Activated CD8-positive, alpha-beta memory T cell treated with anti-CD3 and anti-CD28 coated beads for 48 hours (primary cell): ENCODE measurements around the gene PIK3CD.

Source experiments
- DNase-seq, 3 experiments: peaks; one replicate each; pipeline ENCODE4 v3.0.0-alpha.2; 2020; ENCODE audit warnings: low read depth in 2 of 3, low spot score in 2 of 3

The PIK3CD gene

GRCh38 chr1:9716404-9717192, 65.1 kb downstream of the PIK3CD start:
- no peak for DNase-seq

GRCh38 chr1:9717193-9718005, 65.9 kb downstream of the PIK3CD start:
- DNase-seq, result peak in 2 of 3 experiments; percentile 67 to 77

DNA sequence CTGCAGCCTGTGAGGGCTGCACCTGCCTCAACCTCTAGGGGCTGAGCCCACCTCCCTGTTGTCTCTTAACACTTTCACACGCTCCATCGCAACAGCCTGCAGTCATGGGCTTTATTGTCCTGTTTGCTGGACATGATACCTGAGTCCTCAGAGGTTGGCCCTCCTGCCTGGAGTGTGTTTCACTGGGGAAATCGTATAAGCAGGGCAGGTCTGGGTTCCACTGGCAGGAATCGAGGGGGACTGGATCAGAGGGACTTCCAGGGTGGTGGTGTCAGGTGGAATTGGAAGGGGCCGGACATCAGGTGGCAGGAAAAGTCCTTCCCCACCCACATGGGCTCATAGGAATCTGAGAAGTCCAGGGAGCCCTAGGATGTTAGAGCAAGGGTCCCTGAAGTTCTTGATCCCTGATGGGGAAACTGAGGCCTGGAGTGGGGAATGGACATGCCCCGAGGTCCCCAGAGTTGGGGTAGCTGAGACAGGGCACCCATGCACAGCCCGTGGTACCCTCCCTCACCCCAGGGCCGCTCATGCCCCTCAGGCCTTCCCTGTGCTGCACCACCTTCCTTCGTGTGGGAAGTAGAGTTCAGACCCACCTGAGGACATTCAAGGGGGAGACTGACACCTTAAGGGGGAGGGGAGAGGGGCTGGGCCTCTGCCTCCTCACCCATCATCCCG, 66.6 kb downstream of the PIK3CD start:
- no peak for DNase-seq

DNA sequence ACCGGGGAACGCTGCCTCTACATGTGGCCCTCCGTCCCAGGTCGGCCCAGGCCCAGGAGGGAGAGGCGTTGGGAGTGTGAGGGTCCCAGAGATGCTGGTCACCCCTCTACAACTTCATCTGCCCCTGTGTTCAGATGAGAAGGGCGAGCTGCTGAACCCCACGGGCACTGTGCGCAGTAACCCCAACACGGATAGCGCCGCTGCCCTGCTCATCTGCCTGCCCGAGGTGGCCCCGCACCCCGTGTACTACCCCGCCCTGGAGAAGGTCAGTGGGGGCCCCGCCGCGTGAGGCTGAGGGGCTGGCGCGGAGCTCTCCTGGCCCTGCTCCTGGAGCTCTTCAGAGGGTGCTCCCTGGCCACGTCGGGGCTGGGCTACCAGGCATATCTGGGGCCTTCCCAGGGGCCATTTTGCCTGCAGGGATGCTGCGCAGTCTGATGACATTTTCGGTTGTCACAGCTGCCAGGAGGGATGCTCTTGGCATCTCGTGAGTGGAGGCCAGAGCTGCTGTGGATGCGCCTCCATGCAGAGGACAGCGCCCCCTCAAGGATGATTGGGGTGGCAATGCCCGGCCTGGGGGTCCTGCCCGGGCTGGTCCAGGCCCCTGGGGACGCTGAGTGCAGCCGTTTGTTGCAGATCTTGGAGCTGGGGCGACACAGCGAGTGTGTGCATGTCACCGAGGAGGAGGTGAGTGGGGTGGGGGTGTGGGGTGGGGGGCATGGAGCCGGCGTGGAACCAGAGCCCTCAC, 68.6 kb downstream of the PIK3CD start:
- DNase-seq, result no peak

DNA sequence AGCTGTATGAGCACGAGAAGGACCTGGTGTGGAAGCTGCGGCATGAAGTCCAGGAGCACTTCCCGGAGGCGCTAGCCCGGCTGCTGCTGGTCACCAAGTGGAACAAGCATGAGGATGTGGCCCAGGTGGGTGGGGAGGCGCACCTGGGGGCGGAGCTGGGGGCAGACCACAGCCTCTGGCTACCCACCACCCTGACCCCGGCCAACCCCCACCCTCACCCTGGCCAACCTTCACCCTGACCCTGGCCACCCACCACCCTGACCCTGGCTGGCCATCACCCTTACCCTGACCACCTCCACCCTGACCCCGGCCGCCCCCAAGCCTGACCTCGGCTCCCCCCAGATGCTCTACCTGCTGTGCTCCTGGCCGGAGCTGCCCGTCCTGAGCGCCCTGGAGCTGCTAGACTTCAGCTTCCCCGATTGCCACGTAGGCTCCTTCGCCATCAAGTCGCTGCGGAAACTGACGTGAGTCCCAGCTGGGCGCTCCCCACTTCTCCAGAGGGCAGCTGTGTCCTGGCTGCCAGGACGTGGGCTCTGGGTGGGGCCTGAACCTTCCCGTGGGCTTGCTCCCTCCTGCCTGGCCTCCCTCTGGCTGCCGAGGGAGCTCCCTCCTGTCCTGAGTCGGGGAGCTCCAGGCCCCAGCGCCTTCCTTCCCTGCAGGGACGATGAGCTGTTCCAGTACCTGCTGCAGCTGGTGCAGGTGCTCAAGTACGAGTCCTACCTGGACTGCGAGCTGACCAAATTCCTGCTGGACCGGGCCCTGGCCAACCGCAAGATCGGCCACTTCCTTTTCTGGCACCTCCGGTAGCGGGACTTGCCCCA, 69.5 kb downstream of the PIK3CD start:
- no peak for DNase-seq

GRCh38 chr1:9721606-9722377, 70.3 kb downstream of the PIK3CD start:
- DNase-seq, result peak in 1 of 3 experiments; percentile 75

DNA sequence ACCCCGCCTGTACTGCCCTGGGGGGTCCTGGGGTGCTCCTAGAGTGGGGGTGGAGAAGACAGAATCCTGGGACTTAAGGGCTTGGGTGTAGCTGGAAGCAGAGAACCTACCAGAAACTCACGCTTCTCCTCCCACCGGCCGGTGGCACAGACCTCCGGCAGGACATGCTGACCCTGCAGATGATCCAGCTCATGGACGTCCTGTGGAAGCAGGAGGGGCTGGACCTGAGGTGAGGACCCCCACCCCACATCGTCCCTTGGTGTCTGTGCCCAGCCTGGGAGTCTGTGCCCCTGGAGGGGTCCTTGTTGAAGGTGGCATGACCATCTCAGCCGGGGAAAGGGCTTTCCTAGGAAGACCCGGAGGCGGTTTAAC, 70.8 kb downstream of the PIK3CD start:
- DNase-seq, result no peak

DNA sequence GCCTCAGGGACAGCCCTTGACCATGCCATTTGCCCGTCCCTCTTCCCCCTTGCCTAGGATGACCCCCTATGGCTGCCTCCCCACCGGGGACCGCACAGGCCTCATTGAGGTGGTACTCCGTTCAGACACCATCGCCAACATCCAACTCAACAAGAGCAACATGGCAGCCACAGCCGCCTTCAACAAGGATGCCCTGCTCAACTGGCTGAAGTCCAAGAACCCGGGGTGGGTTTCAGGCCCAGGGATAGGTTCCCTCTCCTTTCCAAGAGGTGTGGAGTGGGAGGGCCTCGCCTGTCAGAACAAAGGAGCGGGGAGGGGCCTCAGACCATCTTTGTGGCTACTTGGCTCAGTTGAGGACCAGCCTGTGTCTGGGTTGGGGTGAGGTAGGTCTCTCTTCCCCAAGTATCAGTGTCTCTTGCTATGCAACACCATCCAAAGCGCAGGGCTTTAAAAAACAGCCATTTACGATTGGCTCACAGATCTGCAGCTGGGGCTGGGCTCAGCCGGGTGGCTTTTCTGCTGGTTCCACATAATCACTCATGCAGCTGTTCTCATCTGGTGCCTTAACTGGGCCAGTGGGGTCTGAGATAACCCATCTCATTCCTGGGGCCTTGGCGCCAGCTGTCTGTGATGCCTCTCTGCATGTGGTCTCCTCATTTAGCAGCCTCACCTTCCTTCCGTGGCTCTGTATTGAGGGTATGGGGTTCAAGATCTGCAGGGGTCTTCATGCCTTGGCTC, 71.7 kb downstream of the PIK3CD start:
- no peak for DNase-seq

- DNase-seq, result no peak
Measured at GRCh38 chr1:9723926-9724325, 72.4 kb downstream of the PIK3CD start.

GRCh38 chr1:9724706-9725476, 73.4 kb downstream of the PIK3CD start:
- DNase-seq, result no peak

DNA sequence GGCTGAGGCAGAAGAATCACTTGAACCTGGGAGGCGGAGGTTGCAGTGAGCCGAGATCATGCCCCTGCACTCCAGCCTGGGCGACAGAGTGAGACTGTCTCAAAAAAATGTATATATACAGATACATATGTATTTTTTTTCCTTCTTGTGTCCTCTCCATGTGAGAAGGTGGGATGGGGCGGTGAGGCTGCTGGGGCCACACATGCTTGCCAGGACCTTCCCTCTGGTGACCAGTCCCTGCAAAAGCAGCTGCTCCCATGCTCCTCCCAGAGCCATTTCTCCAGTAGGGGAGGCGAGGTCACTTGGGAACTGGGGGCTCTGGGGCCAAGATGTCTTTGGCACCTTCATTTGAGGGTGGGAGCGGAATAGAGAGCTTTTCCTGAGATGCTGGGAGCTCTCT, 74.9 kb downstream of the PIK3CD start:
- DNase-seq, result no peak

- no peak for DNase-seq
Measured at GRCh38 chr1:9726905-9727595, 75.5 kb downstream of the PIK3CD start.

GRCh38 chr1:9728451-9729295, 77.1 kb downstream of the PIK3CD start:
- peak in 1 of 3 experiments; percentile 62 for DNase-seq

DNA sequence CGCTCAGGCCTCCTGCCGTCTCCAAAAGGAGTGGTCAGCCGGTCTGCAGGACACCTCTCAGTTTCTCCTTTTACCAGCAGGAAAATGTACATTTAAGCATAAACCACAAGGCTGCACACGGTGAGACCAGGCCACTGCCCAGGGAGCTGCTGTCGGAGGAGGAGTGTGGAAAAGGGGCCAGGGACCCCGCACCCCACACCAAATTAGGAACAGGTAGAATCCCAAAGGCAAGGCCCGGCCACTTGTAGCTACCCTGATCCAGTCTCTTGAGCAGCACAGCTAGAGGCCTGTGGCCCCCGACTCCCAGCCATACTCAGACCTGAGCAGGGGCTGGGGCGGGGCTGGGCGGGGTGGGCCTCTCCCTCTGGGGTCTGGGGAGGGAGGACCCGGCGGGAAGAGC, 78.0 kb downstream of the PIK3CD start:
- DNase-seq, result no peak

GRCh38 chr1:9730096-9730901, 78.8 kb downstream of the PIK3CD start:
- no peak for DNase-seq

DNA sequence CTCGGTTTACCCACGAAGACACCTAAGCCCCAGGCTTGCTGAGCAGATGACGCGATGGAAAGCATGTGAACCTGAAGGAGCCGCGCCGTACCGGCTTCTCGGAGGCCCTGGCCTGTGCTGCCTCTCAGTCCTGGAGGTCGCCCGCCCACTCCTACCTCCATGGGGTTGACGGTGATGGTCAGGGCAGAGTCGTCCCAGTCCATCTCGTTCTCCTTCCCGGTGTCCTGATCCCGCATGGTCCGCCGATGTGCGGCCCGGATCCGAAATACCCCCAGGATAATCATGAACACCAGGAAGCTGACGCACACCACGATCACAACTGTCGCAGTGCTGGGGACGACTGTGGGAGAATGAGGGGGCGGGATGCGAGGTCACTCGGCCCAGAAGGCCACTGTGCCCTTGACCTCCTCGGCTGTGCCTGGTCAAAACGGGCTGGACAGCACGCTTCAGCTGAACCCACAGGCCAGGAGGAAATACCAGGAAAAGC, 79.6 kb downstream of the PIK3CD start:
- DNase-seq, result no peak
